T-helper 2 cell treated with Interferon-gamma antibody and Interleukin-4, amounts not matched to agents 5 μg/mL and 100 μg/mL, for 36 hours (primary cell): ENCODE measurements around the gene GRM7.

Experiments
- DNase-seq: peaks from one replicate; pipeline ENCODE4 v3.0.0; 2021; ENCODE audit warnings: low spot score
- H3K27ac Mint-ChIP-seq: one replicate; pipeline ENCODE4 v1.8.0; 2021; ENCODE audit warnings: mild to moderate bottlenecking, mixed read lengths
- H3K27me3 Mint-ChIP-seq: one replicate; pipeline ENCODE4 v1.8.0; 2021; ENCODE audit warnings: low read depth, mixed read lengths
- H3K36me3 Mint-ChIP-seq: one replicate; pipeline ENCODE4 v1.8.0; 2021; ENCODE audit warnings: low read depth, mixed read lengths
- H3K4me1 Mint-ChIP-seq: one replicate; pipeline ENCODE4 v1.8.0; 2021; ENCODE audit warnings: low read depth, mixed read lengths
- H3K4me3 Mint-ChIP-seq: one replicate; pipeline ENCODE4 v1.8.0; 2022; ENCODE audit warnings: mild to moderate bottlenecking, moderate library complexity, mixed read lengths
- H3K9me3 Mint-ChIP-seq: one replicate; pipeline ENCODE4 v1.8.0; 2021; ENCODE audit warnings: mixed read lengths

GRM7 gene

DNA sequence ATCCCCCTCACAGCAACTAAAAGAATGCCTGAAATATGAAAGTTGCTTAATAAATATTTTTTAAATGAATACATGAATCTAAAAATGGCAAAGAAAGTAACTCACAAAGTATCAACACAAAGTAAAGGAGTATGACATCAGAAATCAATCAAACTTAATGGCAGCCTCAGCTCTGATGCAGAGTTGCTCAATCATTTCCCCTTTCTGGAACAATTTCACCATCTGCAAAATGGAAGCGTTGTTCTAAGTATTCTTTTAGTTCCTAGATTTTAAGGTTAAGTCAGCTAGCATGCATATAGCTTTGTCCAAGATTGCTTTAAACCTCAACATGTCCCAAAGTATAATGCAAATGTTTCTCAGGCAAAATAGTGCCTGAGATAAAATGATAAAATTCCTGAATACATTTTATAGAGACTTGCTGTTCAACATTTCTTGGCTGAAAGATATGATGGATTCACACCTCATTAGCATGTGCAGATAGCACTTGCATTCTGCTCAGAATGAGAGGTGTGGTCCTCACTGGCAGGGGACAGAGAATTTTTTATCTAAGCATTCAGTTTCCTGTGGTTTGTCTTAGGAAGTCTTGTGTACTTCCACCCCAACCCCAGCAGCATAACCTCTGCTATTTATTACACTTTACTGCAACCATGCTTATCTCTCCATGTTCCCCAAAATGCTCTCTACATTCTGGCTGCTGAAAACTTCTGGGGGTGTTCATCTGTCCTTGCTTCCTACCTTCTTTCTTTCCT, 429.3 kb downstream of the GRM7 start:
- Mint-ChIP-seq H3K27ac (no peak overlapping the region), H3K4me1 (no peaks in the 10 kb centered on the region), H3K4me3 (no peak overlapping the region), H3K9me3 (peaks cover 3% of the 10 kb centered on the region), H3K27me3 (no peaks in the 10 kb centered on the region), H3K36me3 (no peaks in the 10 kb centered on the region)
- no peak for DNase-seq

DNA sequence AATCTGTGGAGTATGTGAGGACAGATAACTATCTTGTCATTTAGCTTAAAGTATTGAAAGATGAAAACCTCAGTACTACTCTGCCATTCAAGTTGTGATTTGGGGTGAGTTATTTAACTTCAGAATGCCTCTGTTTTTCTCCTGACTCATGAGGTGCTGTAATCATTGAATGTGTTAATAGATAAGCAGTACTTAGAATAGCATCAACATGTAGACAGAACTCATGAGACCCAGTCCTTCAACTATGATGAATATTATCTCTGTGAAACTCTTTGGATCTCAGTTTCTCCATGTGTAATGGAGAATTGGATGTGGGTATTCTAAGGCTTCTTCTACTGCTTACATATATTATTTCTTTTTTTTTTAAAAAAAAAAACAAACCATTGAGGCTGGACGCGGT, 431.4 kb downstream of the GRM7 start:
- Mint-ChIP-seq H3K4me3 (no peak overlapping the region), H3K36me3 (no peaks in the 10 kb centered on the region), H3K27ac (no peak overlapping the region), H3K4me1 (no peaks in the 10 kb centered on the region), H3K9me3 (peaks cover 5% of the 10 kb centered on the region), H3K27me3 (no peaks in the 10 kb centered on the region)
- DNase-seq = no peak

- DNase-seq = no peak
- Mint-ChIP-seq H3K9me3 (peaks cover 5% of the 10 kb centered on the region), H3K36me3 (no peaks in the 10 kb centered on the region), H3K27me3 (no peaks in the 10 kb centered on the region), H3K4me1 (no peaks in the 10 kb centered on the region), H3K4me3 (no peak overlapping the region), H3K27ac (no peak overlapping the region)
Measured at GRCh38 chr3:7293286-7293685, 432.4 kb downstream of the GRM7 start.

- H3K36me3 Mint-ChIP-seq = no peaks in the 10 kb centered on the region
- no peaks in the 10 kb centered on the region for H3K4me1 Mint-ChIP-seq
- no peak overlapping the region for H3K4me3 Mint-ChIP-seq
- no peaks in the 10 kb centered on the region for H3K27me3 Mint-ChIP-seq
- no peak for DNase-seq
- no peak overlapping the region for H3K27ac Mint-ChIP-seq
- H3K9me3 Mint-ChIP-seq = peaks cover 5% of the 10 kb centered on the region
Measured at GRCh38 chr3:7305561-7305960, 444.6 kb downstream of the GRM7 start.

DNA sequence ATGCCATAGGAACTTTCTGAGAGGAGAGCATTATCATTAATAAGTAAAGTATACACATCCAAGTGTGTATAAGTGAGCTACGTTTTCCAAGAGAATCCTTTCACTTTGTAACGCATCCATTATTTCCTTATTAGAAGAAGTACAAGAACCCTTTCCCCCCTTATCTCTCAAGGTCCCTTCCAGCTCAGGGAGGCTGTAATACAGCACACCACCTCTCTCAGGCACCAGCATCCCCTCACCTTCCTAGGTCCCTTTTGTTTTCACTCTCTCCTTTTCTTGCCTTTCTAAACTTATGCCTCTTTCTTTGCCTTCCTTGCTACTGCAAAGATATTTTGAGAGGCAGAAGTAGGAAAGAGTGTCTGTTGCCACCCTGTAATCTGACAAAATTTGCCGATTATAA, 446.0 kb downstream of the GRM7 start:
- no peaks in the 10 kb centered on the region for H3K27me3 Mint-ChIP-seq
- no peak for DNase-seq
- H3K4me3 Mint-ChIP-seq = no peak overlapping the region
- peaks cover 5% of the 10 kb centered on the region for H3K9me3 Mint-ChIP-seq
- no peaks in the 10 kb centered on the region for H3K4me1 Mint-ChIP-seq
- no peak overlapping the region for H3K27ac Mint-ChIP-seq
- no peaks in the 10 kb centered on the region for H3K36me3 Mint-ChIP-seq

- no peak for DNase-seq
- peaks cover 5% of the 10 kb centered on the region for H3K9me3 Mint-ChIP-seq
- H3K4me3 Mint-ChIP-seq = no peak overlapping the region
- no peaks in the 10 kb centered on the region for H3K4me1 Mint-ChIP-seq
- no peak overlapping the region for H3K27ac Mint-ChIP-seq
- no peaks in the 10 kb centered on the region for H3K27me3 Mint-ChIP-seq
- H3K36me3 Mint-ChIP-seq = no peaks in the 10 kb centered on the region
Measured at GRCh38 chr3:7307410-7307809, 446.5 kb downstream of the GRM7 start.

DNA sequence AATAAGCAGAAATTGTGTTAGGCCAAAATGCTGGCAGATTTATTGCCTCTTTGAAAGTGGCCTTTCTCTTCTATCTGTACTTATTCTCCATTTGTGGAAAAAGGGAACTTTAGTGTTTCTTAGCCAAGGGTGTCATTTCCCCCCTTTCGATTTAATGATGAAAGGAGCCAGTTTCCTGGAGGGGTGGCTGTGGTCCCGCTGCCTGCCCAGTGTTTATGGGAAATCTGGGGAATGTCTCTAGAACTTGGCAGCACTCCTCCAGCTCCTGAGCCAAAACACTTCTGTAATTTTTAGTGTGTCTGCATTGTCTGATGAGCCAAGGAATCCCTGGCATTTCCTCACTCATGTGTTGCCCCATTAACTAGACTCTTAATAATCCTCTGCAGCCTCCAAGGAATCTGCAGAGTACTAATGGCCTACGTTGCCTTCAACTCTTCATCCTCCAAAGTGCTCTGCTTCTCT, 448.8 kb downstream of the GRM7 start:
- no peak overlapping the region for H3K4me3 Mint-ChIP-seq
- H3K36me3 Mint-ChIP-seq = no peaks in the 10 kb centered on the region
- no peaks in the 10 kb centered on the region for H3K27me3 Mint-ChIP-seq
- no peaks in the 10 kb centered on the region for H3K9me3 Mint-ChIP-seq
- DNase-seq = no peak
- H3K4me1 Mint-ChIP-seq = no peaks in the 10 kb centered on the region
- no peak overlapping the region for H3K27ac Mint-ChIP-seq

DNA sequence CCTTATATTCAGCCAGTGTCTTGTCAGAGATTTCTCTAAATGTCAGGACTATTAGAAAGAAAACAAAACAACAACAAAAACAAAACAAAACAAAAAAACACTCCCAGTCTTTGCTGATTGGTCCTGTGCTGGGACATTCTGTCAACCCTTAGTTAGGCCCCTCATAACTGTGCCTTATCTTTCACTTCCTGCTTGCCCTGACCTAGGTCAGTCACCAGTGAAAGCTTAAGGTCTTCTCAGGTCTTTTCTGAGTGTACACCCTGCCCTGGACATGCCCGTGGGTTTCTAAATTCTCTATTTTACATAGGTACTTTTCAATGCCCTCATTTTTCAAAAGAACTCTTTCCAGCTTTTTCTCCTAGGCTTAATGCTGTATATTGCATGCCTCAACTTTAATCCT, 454.1 kb downstream of the GRM7 start:
- H3K27me3 Mint-ChIP-seq = no peaks in the 10 kb centered on the region
- H3K4me3 Mint-ChIP-seq = no peak overlapping the region
- no peak for DNase-seq
- H3K4me1 Mint-ChIP-seq = no peaks in the 10 kb centered on the region
- H3K27ac Mint-ChIP-seq = no peak overlapping the region
- no peaks in the 10 kb centered on the region for H3K9me3 Mint-ChIP-seq
- no peaks in the 10 kb centered on the region for H3K36me3 Mint-ChIP-seq

DNA sequence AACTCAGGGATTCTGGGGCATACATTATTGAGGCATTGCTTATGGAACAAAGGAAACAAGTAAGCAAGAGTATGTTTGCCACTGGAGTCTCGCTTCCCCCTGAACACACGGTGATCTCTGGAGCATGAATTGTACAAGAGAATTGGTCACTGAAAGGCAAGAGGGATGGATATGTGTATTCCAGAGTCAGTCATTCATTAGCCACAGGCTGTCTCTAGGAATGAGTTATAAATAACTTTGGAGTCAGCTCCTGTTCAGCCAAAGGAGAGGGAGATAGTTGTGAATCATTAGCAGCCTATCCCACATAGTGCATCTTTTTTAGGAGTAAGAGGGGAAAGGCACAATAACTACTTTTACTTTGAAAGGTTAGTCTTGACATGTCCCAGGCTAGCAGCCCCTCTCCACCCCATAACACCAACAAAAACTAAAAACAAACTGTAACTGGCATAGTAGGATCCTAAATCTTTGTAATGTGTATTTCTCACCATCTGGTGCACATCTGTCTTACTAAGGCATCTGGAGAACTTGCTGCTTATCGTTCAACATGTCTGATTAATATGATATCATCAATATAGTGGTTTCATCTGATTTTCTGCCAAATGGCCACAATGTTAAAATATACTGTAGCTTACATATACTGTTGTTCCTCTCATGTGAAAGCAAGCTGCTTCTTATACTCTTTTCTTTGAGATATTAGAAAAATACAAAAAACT, 462.2 kb downstream of the GRM7 start:
- Mint-ChIP-seq H3K36me3 (no peaks in the 10 kb centered on the region), H3K27me3 (no peaks in the 10 kb centered on the region), H3K27ac (no peak overlapping the region), H3K9me3 (peaks cover 7% of the 10 kb centered on the region), H3K4me1 (no peaks in the 10 kb centered on the region), H3K4me3 (no peak overlapping the region)
- DNase-seq = no peak

GRCh38 chr3:7328339-7328738, 467.4 kb downstream of the GRM7 start:
- no peak for DNase-seq
- H3K36me3 Mint-ChIP-seq = no peaks in the 10 kb centered on the region
- H3K4me1 Mint-ChIP-seq = no peaks in the 10 kb centered on the region
- peaks cover 13% of the 10 kb centered on the region for H3K9me3 Mint-ChIP-seq
- H3K27ac Mint-ChIP-seq = no peak overlapping the region
- H3K27me3 Mint-ChIP-seq = no peaks in the 10 kb centered on the region
- H3K4me3 Mint-ChIP-seq = no peak overlapping the region

DNA sequence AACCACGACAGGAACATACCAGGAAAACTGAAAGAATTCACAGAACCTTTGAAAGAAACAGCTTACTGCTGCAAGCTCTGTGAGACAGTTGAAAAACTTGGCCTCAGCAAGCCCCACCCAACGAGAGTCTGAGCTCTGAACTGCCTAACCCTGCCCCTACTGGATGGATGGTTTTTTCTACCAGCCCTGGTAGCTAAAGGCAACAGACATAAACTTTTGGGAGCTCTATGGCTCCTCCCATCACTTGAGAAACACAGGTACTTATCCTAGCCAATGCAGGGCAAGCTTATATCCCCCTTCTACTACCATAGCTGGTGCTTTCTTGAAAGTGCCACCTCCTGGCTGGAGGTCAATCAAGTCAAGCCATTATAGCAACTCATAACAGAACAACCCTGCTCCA, 471.8 kb downstream of the GRM7 start:
- Mint-ChIP-seq H3K27ac (no peak overlapping the region), H3K27me3 (no peaks in the 10 kb centered on the region), H3K36me3 (no peaks in the 10 kb centered on the region), H3K9me3 (peaks cover 17% of the 10 kb centered on the region), H3K4me1 (no peaks in the 10 kb centered on the region), H3K4me3 (no peak overlapping the region)
- DNase-seq = no peak

DNA sequence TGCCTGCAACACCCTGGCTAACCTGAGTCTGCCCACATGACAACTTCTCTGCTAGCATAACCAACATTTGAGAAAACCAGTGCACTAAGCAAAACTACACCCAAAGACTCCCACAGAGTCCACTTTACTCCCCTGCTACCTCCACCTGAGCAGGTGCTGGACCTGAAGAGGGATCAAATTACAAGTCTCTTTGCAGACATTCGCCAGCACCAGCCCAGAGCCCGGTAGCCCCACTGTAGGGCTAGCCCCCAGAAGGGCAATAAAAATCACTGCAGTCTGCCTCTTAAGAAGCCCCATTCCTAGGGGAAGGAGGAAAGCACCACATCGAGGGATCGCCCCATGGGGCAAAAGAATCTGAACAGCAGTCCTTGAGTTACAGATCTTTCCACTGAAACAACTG, 472.2 kb downstream of the GRM7 start:
- Mint-ChIP-seq H3K4me1 (no peaks in the 10 kb centered on the region), H3K36me3 (no peaks in the 10 kb centered on the region), H3K4me3 (no peak overlapping the region), H3K9me3 (peaks cover 17% of the 10 kb centered on the region), H3K27me3 (no peaks in the 10 kb centered on the region), H3K27ac (no peak overlapping the region)
- no peak for DNase-seq

DNA sequence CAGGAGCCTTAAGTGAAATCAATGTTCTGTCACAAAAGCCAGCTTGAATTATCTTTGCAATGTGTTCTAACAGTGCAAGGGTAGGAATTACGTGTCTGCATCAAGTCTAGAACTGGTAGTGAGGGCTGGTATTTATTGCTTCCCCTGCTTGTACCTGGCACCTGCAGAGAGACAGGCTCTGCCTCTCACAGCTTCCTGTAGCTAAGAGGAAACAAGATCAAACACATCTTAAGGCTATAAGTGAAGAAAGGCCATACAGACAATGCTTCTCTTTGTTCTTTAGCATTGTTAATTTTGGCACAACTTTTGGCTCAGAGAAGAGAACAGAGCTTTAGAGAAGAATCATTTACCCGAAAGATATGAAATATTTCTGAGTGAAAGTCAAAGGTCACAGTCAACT, 479.9 kb downstream of the GRM7 start:
- no peak overlapping the region for H3K27ac Mint-ChIP-seq
- DNase-seq = no peak
- H3K9me3 Mint-ChIP-seq = peaks cover 8% of the 10 kb centered on the region
- no peaks in the 10 kb centered on the region for H3K4me1 Mint-ChIP-seq
- H3K4me3 Mint-ChIP-seq = no peak overlapping the region
- H3K27me3 Mint-ChIP-seq = no peaks in the 10 kb centered on the region
- no peaks in the 10 kb centered on the region for H3K36me3 Mint-ChIP-seq

DNA sequence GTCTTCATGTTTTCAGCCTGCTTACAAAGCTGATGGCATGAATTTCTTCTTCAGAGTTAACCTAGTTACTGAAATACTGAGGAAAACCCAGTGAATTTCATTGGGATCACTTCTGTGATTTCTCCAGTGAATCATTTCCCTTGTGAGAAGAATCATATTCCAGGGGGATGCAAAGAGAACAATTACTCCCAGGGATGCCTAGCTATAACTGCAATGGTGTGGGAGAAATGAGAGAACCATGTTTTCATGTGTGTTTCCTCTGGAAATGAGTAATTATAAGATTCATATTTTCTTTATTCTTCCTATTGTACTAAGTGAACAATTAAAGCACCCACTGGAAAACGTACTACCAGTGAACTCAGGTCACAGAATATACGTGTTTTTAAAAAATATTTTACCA, 485.4 kb downstream of the GRM7 start:
- Mint-ChIP-seq H3K27ac (no peak overlapping the region), H3K36me3 (no peaks in the 10 kb centered on the region), H3K9me3 (no peaks in the 10 kb centered on the region), H3K4me3 (no peak overlapping the region), H3K27me3 (no peaks in the 10 kb centered on the region), H3K4me1 (no peaks in the 10 kb centered on the region)
- DNase-seq = no peak

DNA sequence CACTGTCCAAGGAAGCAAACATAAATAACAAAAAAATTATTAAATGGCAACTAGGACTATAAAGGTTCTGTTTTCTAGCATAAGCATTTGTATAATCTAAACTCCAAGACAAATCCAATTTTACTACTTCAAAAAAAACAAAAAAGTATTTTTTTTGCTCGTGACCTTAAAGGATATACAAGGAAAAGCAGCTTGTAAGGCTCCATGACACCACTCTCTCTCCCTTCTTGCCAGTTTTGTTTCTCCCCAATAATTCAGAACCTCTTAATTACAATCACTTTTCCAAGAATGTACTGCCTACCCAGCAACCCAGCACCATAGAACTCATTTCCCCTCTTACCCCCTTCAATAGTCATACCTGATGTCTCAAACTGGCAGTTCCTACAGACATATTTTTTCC, 496.2 kb downstream of the GRM7 start:
- Mint-ChIP-seq H3K9me3 (no peaks in the 10 kb centered on the region), H3K27ac (no peak overlapping the region), H3K4me1 (no peaks in the 10 kb centered on the region), H3K4me3 (no peak overlapping the region), H3K27me3 (no peaks in the 10 kb centered on the region), H3K36me3 (no peaks in the 10 kb centered on the region)
- no peak for DNase-seq
